ENCODE measurements around the gene UAP1L1.

Gene UAP1L1

GRCh38 chr9:137083394-137084004 lies 6.2 kb downstream of the UAP1L1 start:
- H3K36me3 ChIP-seq (ENCODE audit: insufficient read depth, low read depth, low read length), result no peaks in the 10 kb centered on the region
- peaks cover 40% of the 10 kb centered on the region for H3K27me3 ChIP-seq (ENCODE audit: insufficient read depth, low read length)
- no peak overlapping the region for H3K9ac ChIP-seq (ENCODE audit: low read depth, low read length)
- H3K4me3 ChIP-seq (ENCODE audit: low read length), result no peak overlapping the region
- no peaks in the 10 kb centered on the region for H3K9me3 ChIP-seq (ENCODE audit: insufficient read depth, low read depth, low read length)
- H3K27ac ChIP-seq (ENCODE audit: low read length), result no peak overlapping the region
- peaks cover 4% of the 10 kb centered on the region for H3K4me1 ChIP-seq (ENCODE audit: insufficient read depth, low read length)

GRCh38 chr9:137084526-137084925 lies 7.2 kb downstream of the UAP1L1 start:
- H3K9ac ChIP-seq (ENCODE audit: low read depth, low read length), result no peak overlapping the region
- 0 out of 2 replicates have a peak, but pooled peaks cover 5% of the 10 kb centered on the region for H3K36me3 ChIP-seq (ENCODE audit: insufficient read depth, low read depth, low read length)
- no peak overlapping the region for H3K4me3 ChIP-seq (ENCODE audit: low read length)
- peaks cover 4% of the 10 kb centered on the region for H3K4me1 ChIP-seq (ENCODE audit: insufficient read depth, low read length)
- H3K27me3 ChIP-seq (ENCODE audit: insufficient read depth, low read length), result peaks cover 30% of the 10 kb centered on the region
- H3K27ac ChIP-seq (ENCODE audit: low read length), result no peak overlapping the region
- H3K9me3 ChIP-seq (ENCODE audit: insufficient read depth, low read depth, low read length), result no peaks in the 10 kb centered on the region

DNA sequence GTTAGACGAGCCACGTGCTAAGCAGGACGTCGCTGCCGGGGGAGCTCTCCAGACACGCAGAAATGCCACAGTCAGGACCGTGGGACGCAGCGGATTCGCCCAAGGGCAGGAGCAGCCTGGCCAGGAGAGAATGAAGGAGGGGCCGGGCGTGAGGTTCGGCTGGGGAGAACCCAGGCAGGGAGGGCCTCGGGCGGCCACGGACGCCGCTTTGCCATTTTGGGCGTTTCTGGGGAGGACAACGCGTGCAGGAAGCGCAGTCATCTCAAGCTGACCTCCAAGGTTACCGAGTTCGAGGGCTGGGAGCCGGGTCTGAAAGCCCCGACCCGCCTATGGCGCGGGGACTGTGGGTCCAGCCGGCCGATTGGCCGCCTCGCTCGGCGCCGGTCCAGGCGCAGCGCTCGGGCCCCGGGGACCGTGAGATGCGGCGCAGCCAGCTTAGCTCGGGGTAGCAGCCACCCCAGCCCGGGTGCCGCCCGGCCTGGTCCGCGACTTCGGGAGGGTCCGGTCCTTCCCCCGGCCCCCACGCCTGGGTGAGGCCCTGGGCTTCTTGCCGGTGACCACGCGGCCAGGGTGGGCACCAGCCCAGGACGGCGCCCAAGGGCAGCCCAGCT lies 8.7 kb downstream of the UAP1L1 start:
- Histone ChIP-seq H3K27me3 (ENCODE audit: insufficient read depth, low read length) (peaks cover 16% of the 10 kb centered on the region), H3K27ac (ENCODE audit: low read length) (no peak overlapping the region), H3K9me3 (ENCODE audit: insufficient read depth, low read depth, low read length) (no peaks in the 10 kb centered on the region)

GRCh38 chr9:137086531-137087408 lies 9.5 kb downstream of the UAP1L1 start, which contains the start of gene MAN1B1:
TSS of gene MAN1B1 (plus strand) at chr9:137086985. CDS start at chr9:137087000, 15 bp downstream.
- Histone ChIP-seq H3K27ac (ENCODE audit: low read length) (no peak within 1 kb of the TSS), H3K36me3 (ENCODE audit: insufficient read depth, low read depth, low read length) (peaks cover 14% of the 10 kb centered on the region), H3K9me3 (ENCODE audit: insufficient read depth, low read depth, low read length) (no peaks in the 10 kb centered on the region), H3K9ac (ENCODE audit: low read depth, low read length) (peak within 1 kb of the TSS; percentile 79; the same call in 1 of the 2 replicates), H3K4me1 (ENCODE audit: insufficient read depth, low read length) (peaks cover 4% of the 10 kb centered on the region), H3K4me3 (ENCODE audit: low read length) (peak within 1 kb of the TSS; percentile 88), H3K27me3 (ENCODE audit: insufficient read depth, low read length) (peaks cover 16% of the 10 kb centered on the region)

More for the DNA sequence above, 8.7 kb downstream of the UAP1L1 start:
- Histone ChIP-seq H3K4me3 (ENCODE audit: low read length) (peak overlapping the region; percentile 88), H3K4me1 (ENCODE audit: insufficient read depth, low read length) (peaks cover 4% of the 10 kb centered on the region), H3K36me3 (ENCODE audit: insufficient read depth, low read depth, low read length) (peaks cover 12% of the 10 kb centered on the region), H3K9ac (ENCODE audit: low read depth, low read length) (peak overlapping the region; percentile 72; the same call in 1 of the 2 replicates)

DNA sequence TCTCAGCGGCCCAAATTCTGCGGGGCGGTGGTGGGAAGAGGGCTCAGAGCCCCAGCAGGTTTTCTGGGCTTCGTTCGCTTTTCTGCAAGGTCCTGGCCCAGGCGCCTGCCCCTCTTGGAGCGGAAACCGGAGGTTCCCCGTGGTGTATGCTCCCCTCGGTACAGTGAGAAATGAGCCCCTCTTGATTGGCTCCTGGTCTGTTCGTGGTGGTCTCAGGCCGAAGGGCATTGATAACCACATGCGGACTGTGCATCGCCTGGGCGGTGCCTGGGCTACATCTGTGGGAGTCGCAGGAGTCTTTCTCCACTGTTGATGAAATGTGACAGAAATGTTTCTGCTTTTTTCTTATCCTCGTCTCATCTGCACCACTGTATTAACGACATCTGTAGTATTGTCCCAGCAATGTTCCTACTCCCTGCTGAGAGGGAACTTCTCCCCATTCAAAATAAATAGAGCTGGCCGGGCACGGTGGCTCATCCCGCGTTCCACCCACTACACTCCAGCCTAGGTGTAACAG lies 10.2 kb downstream of the UAP1L1 start:
- H3K36me3 ChIP-seq (ENCODE audit: insufficient read depth, low read depth, low read length), result peaks cover 14% of the 10 kb centered on the region
- H3K4me1 ChIP-seq (ENCODE audit: insufficient read depth, low read length), result peaks cover 4% of the 10 kb centered on the region
- H3K9ac ChIP-seq (ENCODE audit: low read depth, low read length), result peak overlapping the region; percentile 79; the same call in 1 of the 2 replicates
- H3K4me3 ChIP-seq (ENCODE audit: low read length), result peak overlapping the region; percentile 88
- peaks cover 16% of the 10 kb centered on the region for H3K27me3 ChIP-seq (ENCODE audit: insufficient read depth, low read length)
- no peaks in the 10 kb centered on the region for H3K9me3 ChIP-seq (ENCODE audit: insufficient read depth, low read depth, low read length)
- H3K27ac ChIP-seq (ENCODE audit: low read length), result no peak overlapping the region

DNA sequence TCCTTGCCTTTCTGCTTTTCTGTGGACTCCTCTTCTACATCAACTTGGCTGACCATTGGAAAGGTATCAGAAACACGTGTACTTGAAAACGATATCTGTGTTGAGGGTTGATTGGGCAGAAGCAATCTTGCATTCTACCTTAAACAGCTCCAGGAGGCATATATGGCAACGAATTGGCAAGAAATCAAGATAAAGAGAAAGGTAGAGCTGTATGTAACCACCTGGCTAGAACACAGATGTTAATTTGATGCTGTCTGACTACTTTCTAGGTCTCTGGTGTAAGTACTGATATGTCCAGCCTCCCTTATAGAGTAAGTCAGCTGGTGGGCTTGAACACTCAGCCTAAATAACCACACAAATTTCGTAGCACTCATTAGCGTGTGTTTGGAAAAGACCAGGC lies 10.8 kb downstream of the UAP1L1 start:
- Histone ChIP-seq H3K36me3 (ENCODE audit: insufficient read depth, low read depth, low read length) (peaks cover 14% of the 10 kb centered on the region), H3K4me1 (ENCODE audit: insufficient read depth, low read length) (peaks cover 4% of the 10 kb centered on the region), H3K9me3 (ENCODE audit: insufficient read depth, low read depth, low read length) (no peaks in the 10 kb centered on the region), H3K27me3 (ENCODE audit: insufficient read depth, low read length) (peaks cover 16% of the 10 kb centered on the region), H3K27ac (ENCODE audit: low read length) (no peak overlapping the region), H3K9ac (ENCODE audit: low read depth, low read length) (peak overlapping the region; percentile 79; the same call in 1 of the 2 replicates), H3K4me3 (ENCODE audit: low read length) (peak overlapping the region; percentile 88)

- peaks cover 4% of the 10 kb centered on the region for H3K4me1 ChIP-seq (ENCODE audit: insufficient read depth, low read length)
- H3K9me3 ChIP-seq (ENCODE audit: insufficient read depth, low read depth, low read length), result no peaks in the 10 kb centered on the region
- peaks cover 16% of the 10 kb centered on the region for H3K27me3 ChIP-seq (ENCODE audit: insufficient read depth, low read length)
- no peak overlapping the region for H3K27ac ChIP-seq (ENCODE audit: low read length)
- H3K4me3 ChIP-seq (ENCODE audit: low read length), result no peak overlapping the region
- no peak overlapping the region for H3K9ac ChIP-seq (ENCODE audit: low read depth, low read length)
- H3K36me3 ChIP-seq (ENCODE audit: insufficient read depth, low read depth, low read length), result peaks cover 14% of the 10 kb centered on the region
Observed at GRCh38 chr9:137089232-137089947, 12.1 kb downstream of the UAP1L1 start.

GRCh38 chr9:137095664-137096517 lies 18.6 kb downstream of the UAP1L1 start:
- H3K27me3 ChIP-seq (ENCODE audit: insufficient read depth, low read length), result no peaks in the 10 kb centered on the region
- no peaks in the 10 kb centered on the region for H3K4me1 ChIP-seq (ENCODE audit: insufficient read depth, low read length)
- H3K9ac ChIP-seq (ENCODE audit: low read depth, low read length), result no peak overlapping the region
- peaks cover 35% of the 10 kb centered on the region for H3K36me3 ChIP-seq (ENCODE audit: insufficient read depth, low read depth, low read length)
- no peak overlapping the region for H3K27ac ChIP-seq (ENCODE audit: low read length)
- H3K4me3 ChIP-seq (ENCODE audit: low read length), result no peak overlapping the region
- H3K9me3 ChIP-seq (ENCODE audit: insufficient read depth, low read depth, low read length), result no peaks in the 10 kb centered on the region

DNA sequence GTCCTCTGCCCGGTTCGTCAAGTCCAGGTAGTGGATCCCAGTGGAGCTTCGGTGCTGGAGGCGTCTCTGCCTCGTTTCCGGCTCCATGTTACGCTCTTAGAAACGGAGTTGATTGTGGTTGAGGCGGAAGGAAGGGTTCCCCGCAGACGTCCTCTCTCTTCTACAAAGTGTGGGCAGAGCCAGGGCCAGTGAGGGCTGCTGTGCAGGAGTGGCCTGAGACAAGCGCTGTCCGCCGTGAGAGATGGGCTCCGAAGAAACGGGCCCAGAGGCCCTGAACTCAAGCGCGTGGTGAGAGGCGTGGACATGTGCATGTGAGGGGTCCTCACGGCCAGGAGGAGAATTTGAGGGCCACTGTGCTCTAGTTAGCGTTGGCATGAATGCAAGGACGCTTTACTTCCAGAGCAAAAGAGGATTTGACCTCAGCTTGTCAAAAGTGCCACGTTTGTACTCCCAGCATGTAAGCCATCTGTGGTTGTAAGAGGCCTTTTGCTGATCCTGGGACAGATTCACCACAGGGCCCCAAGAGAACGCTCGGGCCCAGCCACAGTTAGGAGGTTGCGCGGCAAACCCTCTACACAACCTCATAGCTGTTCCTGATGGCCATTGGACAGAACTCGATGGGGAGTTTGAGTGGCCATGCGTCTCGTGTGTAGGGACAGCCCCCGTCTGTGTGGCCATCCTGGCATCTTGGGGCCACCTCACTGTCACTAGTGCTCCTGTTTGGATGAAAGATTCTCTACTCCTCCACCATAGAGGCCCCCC lies 19.6 kb downstream of the UAP1L1 start:
- Histone ChIP-seq H3K27ac (ENCODE audit: low read length) (no peak overlapping the region), H3K9ac (ENCODE audit: low read depth, low read length) (no peak overlapping the region), H3K36me3 (ENCODE audit: insufficient read depth, low read depth, low read length) (peaks cover 43% of the 10 kb centered on the region), H3K4me1 (ENCODE audit: insufficient read depth, low read length) (no peaks in the 10 kb centered on the region), H3K4me3 (ENCODE audit: low read length) (no peak overlapping the region), H3K9me3 (ENCODE audit: insufficient read depth, low read depth, low read length) (peaks cover 8% of the 10 kb centered on the region; the same call in 1 of the 2 replicates), H3K27me3 (ENCODE audit: insufficient read depth, low read length) (no peaks in the 10 kb centered on the region)

Measured in iPS-20b (cell line).